ENCODE data around the gene C10orf71.

- no peak for TF ChIP-seq CTCF (IDR thresholded peaks at IDR 0.05)
- no peak for TF ChIP-seq POLR2A (IDR thresholded peaks at IDR 0.05)
These were observed 58.0 kb downstream of the C10orf71 start for GRCh38 chr10:49356944-49357343.

All from testis (tissue), 2 donors.